Activated CD8-positive, alpha-beta T cell treated with anti-CD3 and anti-CD28 coated beads for 36 hours (primary cell): Measurements from ENCODE around the gene TES. TPM values are rescaled to one million over a fixed set of nuclear protein-coding genes. Genes with fewer than 3 reads are reported as not detected.

Experiments used
- ATAC-seq: fragments of 200-7000 bp; cut with Tn5 transposase; one replicate; pipeline ENCODE4 v1.10.0; 2021; ENCODE audit warnings: mild to moderate bottlenecking, moderate library complexity
- CTCF ChIA-PET: fragments of 350-600 bp; sonication (Branson Sonifier 250); formaldehyde crosslinking; loops from one replicate; lab custom pipeline; 2021; ENCODE audit warnings: antibody characterized with exemption; lab: Charles Lee
- POLR2A ChIA-PET: fragments of 350-600 bp; sonication (Branson Sonifier 250); formaldehyde crosslinking; loops from one replicate; lab custom pipeline; 2021; ENCODE audit warnings: antibody characterized with exemption; lab: Charles Lee
- DNase-seq: peaks from one replicate; pipeline ENCODE4 v3.0.0-alpha.2; 2020
- H3K27ac Mint-ChIP-seq: one replicate; pipeline ENCODE4 v1.8.0; 2021; ENCODE audit warnings: mild to moderate bottlenecking, mixed read lengths
- H3K27me3 Mint-ChIP-seq: one replicate; pipeline ENCODE4 v1.8.0; 2021; ENCODE audit warnings: mixed read lengths
- H3K36me3 Mint-ChIP-seq: one replicate; pipeline ENCODE4 v1.8.0; 2021; ENCODE audit warnings: low read depth, mixed read lengths
- H3K4me1 Mint-ChIP-seq: one replicate; pipeline ENCODE4 v1.8.0; 2021; ENCODE audit warnings: low read depth, mixed read lengths
- H3K4me3 Mint-ChIP-seq: one replicate; pipeline ENCODE4 v1.8.0; 2021; ENCODE audit warnings: mild to moderate bottlenecking, moderate library complexity, mixed read lengths
- H3K9me3 Mint-ChIP-seq: one replicate; pipeline ENCODE4 v1.8.0; 2021; ENCODE audit warnings: mixed read lengths
- intact Hi-C: fragments of 100-400 bp; cut with micrococcal nuclease; formaldehyde crosslinking; loops from one replicate; pipeline ENCODE4 v1.10.0; 2022
- total RNA-seq, 2 experiments: library from RNA; stranded (reverse); gene quantifications; one replicate each; pipeline ENCODE4 v1.2.3, GENCODE V29; 2021
- TF ChIP-seq, protein P1 (sequence below): fragments of 200-600 bp; IDR thresholded peaks from one replicate; pipeline ENCODE4 v1.8.0; 2022; ENCODE audit warnings: antibody characterized with exemption, mild to moderate bottlenecking

The TES gene
- total RNA-seq, 2 experiments from 2014 or later, result 63.9 to 65.7 TPM

DNA sequence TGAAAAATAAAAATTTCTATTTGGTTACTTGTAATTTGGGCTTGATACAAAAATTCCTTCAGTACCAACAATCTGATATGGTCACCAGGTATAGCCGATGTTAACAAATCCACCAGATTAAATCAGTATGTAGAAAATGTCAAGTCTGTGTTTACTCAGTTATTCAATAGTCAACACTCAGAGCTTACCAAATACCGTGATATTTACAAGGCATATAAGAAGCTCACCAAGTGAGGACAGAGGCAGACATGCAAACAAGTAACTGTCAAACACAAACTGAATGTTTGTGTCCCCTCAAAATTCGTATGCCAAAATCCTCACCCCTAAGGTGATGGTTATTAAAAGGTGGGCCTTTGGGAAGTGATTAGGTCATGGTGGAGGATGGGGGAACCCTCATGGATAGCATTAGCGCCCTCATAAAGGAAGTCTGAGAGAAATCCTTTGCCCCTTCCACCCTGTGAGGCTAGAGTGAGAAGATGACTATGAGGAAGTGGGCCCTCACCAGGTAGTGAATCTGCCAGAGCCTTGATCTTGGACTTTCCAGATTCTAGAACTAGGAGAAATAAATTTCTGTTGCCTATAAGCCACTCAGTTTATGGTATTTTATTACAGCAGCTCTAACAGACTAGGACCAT lies 63.1 kb downstream of the TES start:
- TF ChIP-seq, protein P1, sequence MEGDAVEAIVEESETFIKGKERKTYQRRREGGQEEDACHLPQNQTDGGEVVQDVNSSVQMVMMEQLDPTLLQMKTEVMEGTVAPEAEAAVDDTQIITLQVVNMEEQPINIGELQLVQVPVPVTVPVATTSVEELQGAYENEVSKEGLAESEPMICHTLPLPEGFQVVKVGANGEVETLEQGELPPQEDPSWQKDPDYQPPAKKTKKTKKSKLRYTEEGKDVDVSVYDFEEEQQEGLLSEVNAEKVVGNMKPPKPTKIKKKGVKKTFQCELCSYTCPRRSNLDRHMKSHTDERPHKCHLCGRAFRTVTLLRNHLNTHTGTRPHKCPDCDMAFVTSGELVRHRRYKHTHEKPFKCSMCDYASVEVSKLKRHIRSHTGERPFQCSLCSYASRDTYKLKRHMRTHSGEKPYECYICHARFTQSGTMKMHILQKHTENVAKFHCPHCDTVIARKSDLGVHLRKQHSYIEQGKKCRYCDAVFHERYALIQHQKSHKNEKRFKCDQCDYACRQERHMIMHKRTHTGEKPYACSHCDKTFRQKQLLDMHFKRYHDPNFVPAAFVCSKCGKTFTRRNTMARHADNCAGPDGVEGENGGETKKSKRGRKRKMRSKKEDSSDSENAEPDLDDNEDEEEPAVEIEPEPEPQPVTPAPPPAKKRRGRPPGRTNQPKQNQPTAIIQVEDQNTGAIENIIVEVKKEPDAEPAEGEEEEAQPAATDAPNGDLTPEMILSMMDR, result no peak

GRCh38 chr7:116273918-116274301 lies 63.6 kb downstream of the TES start:
- H3K4me1 Mint-ChIP-seq, result no peaks in the 10 kb centered on the region
- ChIA-PET CTCF (no interaction called here), POLR2A (no interaction called here)
- no peak overlapping the region for H3K27ac Mint-ChIP-seq
- no peaks in the 10 kb centered on the region for H3K36me3 Mint-ChIP-seq
- DNase-seq, result no peak
- no peaks in the 10 kb centered on the region for H3K9me3 Mint-ChIP-seq
- H3K27me3 Mint-ChIP-seq, result peaks cover 26% of the 10 kb centered on the region
- no peak for ATAC-seq
- intact Hi-C loops, result no loop called here
- TF ChIP-seq, protein P1, result no peak
- H3K4me3 Mint-ChIP-seq, result no peak overlapping the region

More for the DNA sequence above, 63.1 kb downstream of the TES start:
- H3K9me3 Mint-ChIP-seq, result no peaks in the 10 kb centered on the region
- peaks cover 29% of the 10 kb centered on the region for H3K27me3 Mint-ChIP-seq
- H3K27ac Mint-ChIP-seq, result no peak overlapping the region
- H3K4me1 Mint-ChIP-seq, result no peaks in the 10 kb centered on the region
- intact Hi-C loops, result no loop called here
- POLR2A ChIA-PET, result no interaction called here
- DNase-seq (no peak), ATAC-seq (no peak)
- CTCF ChIA-PET, result no interaction called here
- no peaks in the 10 kb centered on the region for H3K36me3 Mint-ChIP-seq
- no peak overlapping the region for H3K4me3 Mint-ChIP-seq

DNA sequence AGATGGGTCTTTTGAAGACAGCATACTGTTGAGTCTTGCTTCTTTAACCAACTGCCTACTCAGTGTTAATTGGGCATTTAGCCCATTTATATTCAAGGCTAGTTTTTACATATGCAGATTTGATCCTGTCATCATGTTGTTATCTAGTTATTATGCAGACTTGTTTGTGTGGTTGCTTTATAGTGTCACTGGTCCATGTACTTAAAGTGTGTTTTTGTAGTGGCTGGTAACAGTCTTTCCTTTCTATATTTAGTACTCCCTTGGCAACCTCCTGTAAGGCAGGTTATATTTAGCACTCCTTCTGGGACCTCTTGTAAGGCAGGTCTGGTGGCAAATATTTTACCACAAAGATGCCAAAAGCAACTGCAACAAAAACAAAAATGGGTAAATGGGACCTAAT lies 66.7 kb downstream of the TES start:
- CTCF ChIA-PET, result no interaction called here
- POLR2A ChIA-PET, result no interaction called here
- H3K9me3 Mint-ChIP-seq, result no peaks in the 10 kb centered on the region

DNA sequence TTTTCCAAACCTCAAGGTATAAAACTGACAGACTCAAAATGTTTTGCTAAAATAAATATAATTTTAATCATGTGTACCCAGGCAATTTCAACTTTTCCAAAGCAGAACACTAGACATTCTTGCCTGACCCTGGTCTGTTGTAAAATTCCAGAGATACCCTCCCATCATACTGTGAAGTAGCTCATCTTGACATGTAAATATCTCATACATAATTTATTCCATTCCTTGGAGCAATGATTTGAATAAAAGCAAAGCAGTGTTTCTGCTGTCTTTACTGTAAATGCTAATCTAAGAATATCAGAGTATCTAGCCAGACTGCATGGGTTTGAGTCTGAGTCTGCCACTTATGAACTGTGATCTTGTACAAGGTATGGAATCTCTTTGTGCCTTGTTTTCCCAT lies 68.9 kb downstream of the TES start:
- ATAC-seq (no peak), DNase-seq (no peak)
- H3K27me3 Mint-ChIP-seq, result peaks cover 27% of the 10 kb centered on the region
- no peak overlapping the region for H3K4me3 Mint-ChIP-seq
- TF ChIP-seq, protein P1, result no peak
- no peak overlapping the region for H3K27ac Mint-ChIP-seq
- POLR2A ChIA-PET, result no interaction called here
- CTCF ChIA-PET, result interaction anchor here (0.8 to 1.4 kb wide), 4 partner anchors 10 to 312 kb away, joined by 3 to 4 read pairs (median 3); no protein-coding TSS in a partner anchor
- intact Hi-C loops, result no loop called here
- no peaks in the 10 kb centered on the region for H3K4me1 Mint-ChIP-seq
- no peaks in the 10 kb centered on the region for H3K9me3 Mint-ChIP-seq
- H3K36me3 Mint-ChIP-seq, result no peaks in the 10 kb centered on the region

More for the DNA sequence above, 66.7 kb downstream of the TES start:
- TF ChIP-seq, protein P1, result no peak
- intact Hi-C loops, result no loop called here
- Mint-ChIP-seq H3K27me3 (peaks cover 27% of the 10 kb centered on the region), H3K36me3 (no peaks in the 10 kb centered on the region), H3K4me1 (no peaks in the 10 kb centered on the region), H3K27ac (no peak overlapping the region), H3K4me3 (no peak overlapping the region)
- DNase-seq, result no peak
- no peak for ATAC-seq

DNA sequence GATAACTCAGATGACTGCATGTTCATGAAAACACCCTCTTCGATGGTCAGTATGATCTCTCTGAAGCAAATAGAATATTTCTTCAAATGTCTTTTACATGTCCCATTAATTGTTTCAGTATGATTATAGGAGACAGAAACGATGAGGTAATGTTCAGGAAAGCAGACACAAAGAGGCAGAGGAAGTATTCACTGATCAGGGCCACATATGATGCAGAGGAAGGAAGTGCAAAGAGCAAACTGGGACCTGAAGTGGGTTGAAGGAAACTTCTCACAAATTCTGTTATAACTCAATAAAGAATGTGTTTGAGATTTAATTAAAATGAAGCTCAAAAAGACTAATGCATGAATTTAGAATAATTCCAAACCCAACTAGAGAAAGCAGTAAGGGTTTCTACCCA lies 70.5 kb downstream of the TES start:
- Mint-ChIP-seq H3K36me3 (no peaks in the 10 kb centered on the region), H3K27me3 (peaks cover 26% of the 10 kb centered on the region), H3K9me3 (no peaks in the 10 kb centered on the region), H3K4me3 (no peak overlapping the region), H3K27ac (no peak overlapping the region), H3K4me1 (peaks cover 2% of the 10 kb centered on the region)
- DNase-seq, result no peak
- POLR2A ChIA-PET, result no interaction called here
- TF ChIP-seq, protein P1, result no peak
- ATAC-seq, result no peak
- CTCF ChIA-PET, result no interaction called here
- intact Hi-C loops, result no loop called here
